GM21825 (cell line): ENCODE results near the gene SHQ1.
"Not testable (repeated sequence)": the region's sequence is repeated elsewhere in the genome, so short reads cannot be mapped to it uniquely, and the experiment has no call there.

Experiments
- ATAC-seq: cut with Tn5 transposase; IDR thresholded peaks from one replicate; pipeline ENCODE4 v1.9.1; 2021; ENCODE audit warnings: mild to moderate bottlenecking, moderate library complexity; ENCODE audit not compliant: unreplicated experiment

Gene SHQ1

DNA sequence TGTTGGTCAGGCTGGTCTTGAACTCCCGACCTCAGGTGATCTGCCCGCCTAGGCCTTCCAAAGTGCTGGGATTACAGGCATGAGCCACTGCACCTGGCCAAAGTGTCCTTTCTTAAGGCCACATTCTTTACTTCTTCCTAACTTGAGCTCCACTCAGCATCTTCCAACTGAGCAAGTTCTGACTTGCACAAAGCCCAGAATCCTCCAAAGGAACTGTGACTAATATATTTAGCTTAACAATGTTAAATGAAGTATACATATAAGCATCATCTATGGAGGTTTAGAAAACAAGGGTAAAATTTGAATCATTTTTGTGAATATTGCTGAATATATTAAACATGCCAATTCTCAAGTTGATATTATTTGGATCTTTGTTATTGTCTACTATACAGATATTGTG, 93.7 kb downstream of the SHQ1 start:
- no peak for ATAC-seq

DNA sequence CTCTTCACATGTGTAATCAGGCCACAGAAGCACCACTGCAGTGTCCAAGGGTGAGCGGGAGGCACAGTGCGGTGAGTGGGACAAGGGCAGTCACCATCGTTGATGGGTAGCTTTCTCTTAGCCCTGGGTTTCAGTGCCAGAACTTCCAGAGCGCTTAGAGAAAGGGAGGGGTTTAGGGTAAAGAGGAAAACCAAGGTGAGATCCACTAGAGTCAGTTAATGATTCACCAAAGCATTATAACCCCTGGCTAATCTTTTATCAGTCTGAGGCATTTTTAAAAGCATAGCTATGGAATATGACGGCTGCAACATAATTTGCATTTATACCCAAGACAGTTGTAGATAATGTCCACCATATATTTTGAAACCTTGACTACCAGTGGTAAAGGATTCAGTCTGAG, 94.8 kb downstream of the SHQ1 start:
- no peak for ATAC-seq

DNA sequence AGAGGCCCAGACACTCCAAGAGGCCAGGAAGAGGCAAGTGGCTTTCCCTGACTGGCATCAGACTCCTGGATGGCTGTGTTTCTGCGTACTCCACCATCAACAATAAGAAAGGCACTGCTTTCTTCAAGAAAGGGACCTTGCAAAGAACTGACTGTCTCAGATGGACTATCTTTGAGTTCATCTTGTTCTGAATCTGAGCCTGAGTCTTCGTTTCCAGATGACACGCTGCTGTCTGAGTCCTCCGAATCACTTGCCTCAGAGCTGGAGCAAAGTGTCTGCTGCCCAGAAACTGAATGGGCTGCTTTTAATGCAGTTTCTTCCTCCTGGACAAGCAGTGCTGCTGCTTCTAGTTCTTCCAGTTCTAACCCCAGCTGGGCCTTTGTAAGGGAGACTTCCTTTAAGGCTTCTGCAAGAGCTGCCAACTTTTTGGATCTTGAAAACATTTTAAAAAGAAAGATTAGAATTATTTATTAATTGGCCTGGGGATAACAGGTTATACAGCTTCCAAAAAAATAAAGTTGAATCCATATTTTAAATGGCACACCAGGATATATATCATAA, 97.8 kb downstream of the SHQ1 start:
- ATAC-seq, result no peak

DNA sequence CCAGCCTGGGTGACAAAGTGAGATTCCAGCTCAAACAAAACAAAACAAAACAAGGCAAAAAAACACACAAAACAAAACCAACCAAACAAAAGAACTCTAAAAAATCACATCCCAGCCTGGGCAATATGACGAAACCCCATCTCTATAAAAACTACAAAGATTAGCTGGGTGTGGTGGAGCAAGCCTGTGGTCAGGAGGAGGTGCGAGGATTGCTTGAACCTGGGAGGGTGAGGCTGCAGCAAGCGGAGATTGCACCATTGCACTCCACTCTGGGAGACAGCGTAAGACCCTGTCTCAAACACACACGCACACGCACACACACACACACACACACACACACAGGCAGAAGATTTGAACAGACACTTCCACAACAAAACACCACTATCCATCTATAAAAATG, 99.6 kb downstream of the SHQ1 start:
- no peak for ATAC-seq

DNA sequence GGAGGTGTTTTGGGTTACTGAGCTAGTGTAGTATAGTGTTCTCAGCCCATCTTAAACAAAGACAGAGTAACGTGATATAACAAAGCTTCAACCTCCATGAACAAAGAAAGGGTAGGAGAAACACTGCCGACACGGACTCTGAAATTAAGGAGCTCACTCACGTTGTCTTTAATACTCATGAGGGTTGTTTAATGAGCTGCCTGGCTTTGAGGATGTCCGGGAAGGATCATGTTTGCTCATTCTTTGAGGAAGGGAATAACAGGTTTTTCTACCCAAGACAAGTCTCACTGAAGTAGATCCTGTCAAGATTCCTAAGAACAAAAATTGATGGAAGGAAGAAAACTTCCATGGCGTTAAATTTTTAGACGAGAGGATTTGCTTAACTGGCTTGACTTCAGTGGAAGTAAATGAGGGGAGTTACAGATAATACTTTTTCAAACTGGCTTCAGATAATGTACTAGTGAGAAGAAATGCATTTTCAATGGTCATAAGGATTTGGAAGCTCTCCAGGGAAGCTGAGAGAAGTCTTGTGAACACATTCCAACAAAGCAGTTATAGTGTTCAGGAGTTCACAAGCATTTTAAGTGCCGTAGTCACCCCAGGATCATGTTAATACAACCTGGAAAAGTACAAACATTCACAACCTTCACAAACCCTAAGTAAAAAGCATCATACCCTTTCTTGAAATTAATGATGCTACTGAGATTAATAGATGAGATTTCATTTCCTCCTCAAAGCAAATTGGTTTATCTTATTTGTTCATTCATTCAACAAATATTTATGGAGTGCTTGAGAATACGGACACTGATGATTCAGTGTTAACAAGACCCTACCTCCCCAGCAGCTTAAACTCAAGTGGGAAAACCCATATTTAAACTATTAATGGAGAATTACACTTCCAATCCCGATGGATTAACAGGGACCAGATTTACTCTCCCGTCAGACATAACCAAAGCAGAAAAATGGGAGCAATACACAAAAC, 101.5 kb downstream of the SHQ1 start:
- no peak for ATAC-seq

DNA sequence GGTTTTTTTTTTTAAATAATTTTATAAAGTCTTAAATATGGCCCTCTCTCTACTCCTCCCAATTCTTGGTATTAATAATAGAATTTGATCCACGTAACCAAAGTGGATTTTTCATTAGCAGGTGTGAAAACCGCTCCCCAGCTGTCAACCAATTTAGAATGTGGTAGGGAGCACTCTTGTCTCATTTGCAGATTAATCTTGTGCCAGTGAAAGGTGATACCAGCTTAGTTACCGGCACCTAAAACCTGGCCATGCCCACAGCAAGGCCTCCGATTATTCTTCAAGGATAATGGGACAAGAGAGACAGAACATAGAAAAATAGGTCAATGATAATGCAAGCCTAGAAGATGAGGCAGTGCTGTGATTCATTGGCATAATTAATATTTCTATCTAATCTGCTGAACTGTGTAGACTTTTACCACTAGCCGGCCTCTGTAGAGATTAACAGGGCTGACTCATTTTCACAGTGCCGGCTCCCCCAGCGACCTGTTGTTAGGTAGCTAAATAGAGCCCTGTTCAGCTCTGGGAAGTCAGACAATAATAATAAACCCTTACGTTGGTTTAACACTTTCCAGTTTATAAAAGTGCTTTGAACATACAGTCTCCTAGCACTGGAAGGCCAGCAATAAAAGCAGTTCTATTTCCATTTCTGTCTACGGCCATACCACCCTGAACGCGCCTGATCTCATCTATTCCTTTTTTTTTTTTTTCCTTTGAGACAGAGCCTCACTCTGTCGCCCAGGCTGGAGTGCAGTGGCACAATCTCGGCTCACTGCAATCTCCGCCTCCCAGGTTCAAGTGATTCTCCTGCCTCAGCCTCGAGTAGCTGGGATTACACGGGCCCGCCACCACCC, 102.9 kb downstream of the SHQ1 start:
- ATAC-seq, result no peak

DNA sequence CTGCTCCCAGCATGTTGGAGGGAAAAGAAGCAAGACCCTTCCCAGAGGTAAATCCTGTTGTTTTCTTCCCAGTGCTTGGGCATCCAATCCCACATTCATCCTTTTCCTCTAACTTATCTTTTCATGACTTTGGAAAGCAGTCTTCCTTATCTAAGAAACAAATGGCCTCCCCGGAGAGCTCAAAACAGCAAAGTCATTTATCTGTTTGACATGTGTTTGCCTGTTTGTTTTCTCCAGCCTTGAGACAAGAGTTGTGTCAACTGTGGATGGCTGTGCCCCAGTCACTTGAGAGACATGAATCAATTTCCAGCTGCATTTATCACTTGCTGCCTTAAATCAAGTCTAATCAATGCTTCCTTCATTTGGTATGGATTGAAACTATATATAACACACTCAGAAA, 103.9 kb downstream of the SHQ1 start:
- ATAC-seq, result no peak

DNA sequence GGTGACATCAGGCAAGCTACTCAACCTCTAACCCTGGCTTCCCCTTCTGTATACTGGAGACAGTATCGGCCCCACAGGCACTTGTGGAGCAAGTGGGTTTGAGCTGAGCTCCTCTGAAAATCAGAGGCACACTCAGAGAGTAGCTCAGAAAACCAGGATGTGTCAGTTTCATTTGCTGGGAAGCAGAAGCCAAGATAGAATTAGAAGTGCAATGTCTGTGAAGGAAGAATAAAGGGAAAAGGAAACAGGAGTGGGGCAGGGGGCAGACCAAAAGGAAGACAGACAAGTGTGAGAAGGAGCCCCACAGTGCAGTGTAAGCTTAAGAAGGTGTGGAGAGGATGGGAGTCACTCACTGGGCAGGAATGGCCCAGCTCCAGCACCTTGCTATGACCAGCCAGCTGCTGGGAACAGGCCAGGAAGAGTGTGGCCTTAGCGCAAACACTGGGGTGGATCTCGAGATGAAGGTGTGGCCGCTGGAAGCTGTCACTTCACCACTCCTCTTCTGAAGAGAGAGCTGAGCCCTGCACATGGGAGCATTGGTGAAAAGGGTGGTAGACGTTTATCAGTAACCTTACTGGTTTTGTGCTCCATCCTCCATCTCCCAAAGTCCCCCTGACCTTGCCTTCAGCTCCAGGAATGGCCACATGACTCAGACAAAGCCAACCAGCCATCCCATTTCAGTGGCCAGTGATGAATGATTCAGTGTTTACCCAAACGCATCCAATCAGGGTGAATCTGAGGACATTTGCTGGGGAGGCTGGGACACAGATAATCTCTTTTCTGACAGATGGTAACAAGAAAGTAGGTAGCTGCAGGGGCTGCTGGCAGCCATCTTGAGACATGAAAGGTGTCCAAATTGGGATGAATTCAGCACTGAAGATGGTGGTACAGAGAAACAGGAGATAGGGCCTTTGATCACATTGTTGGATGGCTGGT, 108.4 kb downstream of the SHQ1 start:
- no peak for ATAC-seq

DNA sequence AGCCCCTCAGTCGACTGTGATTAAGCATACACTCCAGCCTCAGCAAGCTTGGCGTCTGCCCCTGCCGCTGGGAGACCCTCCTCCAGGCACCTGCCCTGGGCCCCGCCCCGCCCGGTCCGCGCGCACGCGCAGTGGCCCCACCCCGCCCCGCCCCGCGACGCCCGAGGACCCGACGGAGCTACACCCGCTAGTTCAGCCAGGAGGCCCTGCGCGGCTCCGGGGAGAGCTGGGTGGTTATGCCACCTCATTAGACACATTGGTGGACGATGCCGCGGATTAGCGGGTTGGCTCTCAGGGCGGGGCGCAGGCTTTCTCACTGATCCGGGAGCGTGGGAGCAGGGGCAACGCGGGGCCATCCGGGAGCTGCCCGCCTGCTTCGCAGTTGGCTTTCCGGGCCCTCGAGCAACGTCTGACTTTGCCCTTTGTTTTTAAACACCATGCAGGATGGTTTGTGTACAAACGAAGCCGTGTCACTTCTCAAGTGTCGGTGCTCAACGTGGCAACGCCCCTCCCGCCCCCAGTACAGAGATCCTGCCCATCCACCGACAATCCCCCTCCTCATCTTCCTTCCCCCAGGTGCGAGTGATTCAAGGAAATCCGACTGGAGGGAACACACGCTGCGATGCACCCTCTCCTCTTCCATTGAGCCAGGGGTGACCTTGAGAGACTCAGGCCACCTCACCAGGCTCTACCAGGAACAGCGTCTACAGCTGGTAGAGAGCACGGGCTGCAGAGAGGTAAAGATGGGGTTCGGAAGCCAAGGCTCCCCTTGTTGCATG, 109.3 kb downstream of the SHQ1 start:
- peak; percentile 68 for ATAC-seq

DNA sequence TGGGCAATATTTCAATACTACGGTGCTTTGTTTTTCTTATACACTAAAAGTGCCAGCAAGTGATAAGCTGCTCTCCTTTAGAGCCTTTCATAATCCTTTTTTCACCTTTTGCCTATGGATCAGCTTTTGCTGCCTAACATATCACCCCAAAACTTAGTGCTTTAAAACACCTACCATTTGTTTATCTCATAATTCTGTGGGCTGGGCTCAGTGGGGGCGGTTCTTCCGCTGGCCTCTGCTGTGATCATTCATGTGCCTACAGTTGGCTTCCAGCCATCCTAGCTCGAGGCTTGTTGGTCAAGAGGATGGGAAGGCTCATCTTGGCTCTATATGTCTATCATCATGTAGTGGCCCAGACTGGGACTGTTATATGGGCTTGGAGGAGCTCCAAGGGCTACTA, 113.2 kb downstream of the SHQ1 start:
- not testable (repeated sequence) for ATAC-seq

DNA sequence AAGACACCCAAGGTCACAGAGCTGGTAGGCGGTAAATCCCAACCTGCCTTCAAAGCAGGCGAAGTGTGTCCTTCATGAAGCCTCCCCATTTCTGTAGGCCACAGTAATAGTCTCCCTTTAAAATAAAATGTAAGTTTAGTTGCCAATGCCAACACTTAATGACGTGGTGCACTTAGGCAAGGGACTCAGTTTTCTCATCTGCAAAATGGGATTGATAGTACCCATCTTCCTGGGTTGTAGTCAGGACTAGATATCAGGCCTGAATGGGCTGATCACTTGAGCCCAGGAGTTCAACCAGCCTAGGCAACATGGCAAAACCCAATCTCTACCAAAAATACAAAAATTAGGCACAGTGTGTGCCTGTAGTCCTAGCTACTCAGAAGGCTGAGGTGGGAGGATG, 114.6 kb downstream of the SHQ1 start:
- no peak for ATAC-seq

DNA sequence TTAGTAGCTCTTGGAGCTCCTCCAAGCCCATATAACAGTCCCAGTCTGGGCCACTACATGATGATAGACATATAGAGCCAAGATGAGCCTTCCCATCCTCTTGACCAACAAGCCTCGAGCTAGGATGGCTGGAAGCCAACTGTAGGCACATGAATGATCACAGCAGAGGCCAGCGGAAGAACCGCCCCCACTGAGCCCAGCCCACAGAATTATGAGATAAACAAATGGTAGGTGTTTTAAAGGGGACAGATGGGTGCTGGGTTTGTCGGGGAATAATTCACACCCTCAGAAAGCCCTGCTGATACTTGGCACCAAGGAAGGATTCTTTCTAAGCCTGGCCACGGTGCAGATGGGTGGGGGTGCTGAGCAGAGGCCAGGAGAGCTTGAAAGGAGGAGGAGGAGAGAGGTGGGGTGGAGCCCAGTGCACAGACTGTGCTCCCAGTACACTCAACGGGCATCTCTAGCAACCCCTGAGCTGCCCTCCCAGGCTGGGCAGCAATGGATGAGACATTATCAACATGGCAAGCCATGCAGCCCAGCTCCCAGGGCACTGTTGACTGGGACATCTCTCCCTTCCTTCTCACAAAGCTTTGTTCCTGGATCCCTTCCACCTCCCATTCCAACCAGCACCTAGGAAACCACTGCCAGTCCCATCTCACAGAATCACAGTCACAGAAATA, 115.4 kb downstream of the SHQ1 start:
- not testable (repeated sequence) for ATAC-seq

DNA sequence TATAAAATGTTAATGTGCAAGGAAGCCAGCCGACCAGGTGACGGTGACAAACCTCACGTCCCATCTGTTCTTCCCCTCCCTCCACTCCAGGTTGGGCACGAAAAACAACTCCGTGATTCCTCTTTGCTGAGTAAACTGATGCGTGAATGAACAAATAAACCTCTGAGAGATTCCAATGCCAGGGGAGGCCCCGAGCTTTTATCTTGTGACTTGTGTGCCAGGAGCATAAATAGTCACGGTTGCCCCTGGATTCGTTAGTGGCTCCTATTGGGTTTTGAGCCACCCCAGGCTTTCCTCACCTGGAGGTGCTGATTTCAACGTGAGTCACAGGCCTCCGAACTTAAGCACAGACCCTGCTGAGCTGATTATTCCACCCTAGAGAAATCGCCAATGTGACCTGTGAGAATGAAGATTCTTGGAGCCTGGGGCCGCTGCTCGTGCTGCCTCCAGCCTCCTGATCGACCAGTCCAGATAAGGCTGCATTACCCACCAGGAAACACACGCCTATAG, 119.2 kb downstream of the SHQ1 start:
- no peak for ATAC-seq

DNA sequence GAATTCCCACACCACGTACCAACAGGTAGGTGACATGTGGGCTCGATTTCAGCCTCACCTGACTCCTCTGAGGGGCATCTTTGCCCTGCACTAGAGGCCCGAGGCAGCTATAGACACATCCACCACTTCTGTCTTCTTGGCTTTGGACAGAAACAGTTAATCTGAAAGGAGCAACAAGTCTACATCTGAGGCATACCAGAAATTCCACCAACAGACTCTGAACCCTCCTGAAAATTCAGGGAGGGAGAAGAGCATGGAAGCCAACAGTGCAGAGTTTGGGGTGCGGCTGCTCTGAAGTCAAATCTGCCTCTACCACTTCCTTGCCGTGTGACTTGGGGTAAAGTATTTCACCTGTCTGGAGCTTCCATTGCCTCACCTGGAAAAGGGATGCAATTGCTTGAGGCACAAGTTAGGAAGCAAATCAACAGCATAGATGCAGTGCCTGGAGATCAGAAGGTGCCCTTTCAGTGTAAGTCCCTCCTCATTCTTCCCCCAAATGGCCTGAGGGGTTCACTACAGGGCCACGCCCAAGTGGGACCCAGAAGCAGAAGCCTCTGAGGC, 119.8 kb downstream of the SHQ1 start:
- ATAC-seq, result no peak

DNA sequence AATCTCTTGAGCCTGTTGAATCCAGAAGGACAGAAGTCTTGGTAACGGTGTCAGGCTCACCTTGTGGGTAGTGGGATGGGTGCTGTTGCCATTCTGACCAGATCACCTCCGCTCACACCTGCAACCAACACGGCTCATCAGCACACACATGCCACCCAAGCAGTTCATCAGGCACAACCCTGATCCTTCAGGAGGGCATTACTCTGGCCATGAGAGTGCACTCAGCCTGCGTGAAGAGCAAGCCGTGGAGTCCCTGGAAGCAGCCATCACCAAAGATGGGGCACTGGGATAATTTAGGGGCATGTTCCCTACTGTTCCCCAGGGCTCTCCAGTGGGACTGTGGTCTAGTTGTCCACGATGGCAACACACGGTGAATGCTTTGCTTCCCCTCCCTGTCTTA, 120.5 kb downstream of the SHQ1 start:
- ATAC-seq, result no peak

DNA sequence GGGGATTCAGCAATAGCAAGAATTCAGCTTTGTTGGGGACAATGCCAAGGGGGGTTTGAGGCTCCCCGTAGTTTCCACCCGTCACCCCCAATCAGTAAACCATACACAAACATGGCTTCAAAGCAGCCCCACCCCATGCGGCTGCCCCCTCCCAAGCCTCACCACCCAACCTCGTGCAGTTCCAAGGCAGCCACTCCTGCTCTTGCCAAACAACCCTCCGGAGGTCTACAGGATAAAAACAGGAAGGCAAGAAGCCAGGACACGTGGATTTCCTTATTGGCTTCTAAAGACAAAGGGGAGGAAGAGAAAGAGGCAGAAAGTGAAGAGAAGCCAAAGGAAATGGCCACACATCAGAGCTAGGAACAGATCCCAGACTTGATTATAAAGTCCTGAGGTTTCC, 121.1 kb downstream of the SHQ1 start:
- no peak for ATAC-seq

DNA sequence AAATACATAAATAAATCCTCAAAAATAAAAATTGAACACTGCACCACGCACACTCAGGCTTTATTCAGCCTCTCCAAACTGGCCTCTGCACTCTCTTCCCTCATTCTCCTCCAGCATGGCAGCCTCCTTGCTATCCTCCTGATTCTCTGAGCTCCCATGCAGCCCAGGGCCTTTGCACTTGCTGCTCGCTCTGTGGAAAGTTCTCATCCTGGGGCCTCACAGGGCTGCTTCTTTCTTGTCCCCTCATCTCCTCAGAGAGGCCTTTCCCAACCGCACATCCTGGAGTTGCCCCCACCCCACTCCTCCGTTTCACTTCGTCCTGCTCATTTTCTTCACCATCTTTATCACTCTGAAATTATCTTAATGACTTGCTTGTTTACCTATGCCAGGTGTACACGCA, 123.0 kb downstream of the SHQ1 start:
- no peak for ATAC-seq

DNA sequence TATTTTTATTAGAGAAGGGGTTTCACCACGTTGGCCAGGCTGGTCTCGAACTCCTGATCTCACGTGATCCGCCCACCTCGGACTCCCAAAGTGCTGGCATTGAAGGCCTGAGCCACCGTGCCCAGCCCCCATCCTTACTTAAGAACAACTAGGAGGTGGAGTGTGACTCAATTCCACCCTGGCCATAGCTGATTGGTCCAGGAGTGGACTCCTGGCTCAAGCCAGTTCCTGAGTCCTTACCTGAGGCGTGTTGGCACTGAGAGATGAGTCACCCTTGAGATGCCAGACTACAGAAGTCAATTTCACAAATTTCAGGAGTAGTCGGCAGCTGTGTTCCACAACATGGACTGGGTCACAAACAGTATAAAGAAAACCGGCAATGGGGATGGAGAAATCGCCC, 124.2 kb downstream of the SHQ1 start:
- no peak for ATAC-seq
